OCI-LY1 (cell line): ENCODE results near the gene PIP4K2B.

Experiments used
- EZH2 ChIP-seq: fragments of 200-600 bp; sonication (generic), shearing (Covaris generic); IDR thresholded peaks from 2 replicates; pipeline ENCODE4 v1.8.0; 2017; ENCODE audit warnings: borderline replicate concordance, mixed run types, mild to moderate bottlenecking, antibody characterized with exemption, low read length, moderate library complexity, mixed read lengths
- TF ChIP-seq, protein P1 (sequence below): fragments of 200-600 bp; sonication (generic), shearing (Covaris generic); IDR thresholded peaks from 2 replicates; pipeline ENCODE4 v1.5.1; 2017; ENCODE audit warnings: mild to moderate bottlenecking, antibody characterized with exemption, low read length, moderate library complexity, mixed read lengths

DNA sequence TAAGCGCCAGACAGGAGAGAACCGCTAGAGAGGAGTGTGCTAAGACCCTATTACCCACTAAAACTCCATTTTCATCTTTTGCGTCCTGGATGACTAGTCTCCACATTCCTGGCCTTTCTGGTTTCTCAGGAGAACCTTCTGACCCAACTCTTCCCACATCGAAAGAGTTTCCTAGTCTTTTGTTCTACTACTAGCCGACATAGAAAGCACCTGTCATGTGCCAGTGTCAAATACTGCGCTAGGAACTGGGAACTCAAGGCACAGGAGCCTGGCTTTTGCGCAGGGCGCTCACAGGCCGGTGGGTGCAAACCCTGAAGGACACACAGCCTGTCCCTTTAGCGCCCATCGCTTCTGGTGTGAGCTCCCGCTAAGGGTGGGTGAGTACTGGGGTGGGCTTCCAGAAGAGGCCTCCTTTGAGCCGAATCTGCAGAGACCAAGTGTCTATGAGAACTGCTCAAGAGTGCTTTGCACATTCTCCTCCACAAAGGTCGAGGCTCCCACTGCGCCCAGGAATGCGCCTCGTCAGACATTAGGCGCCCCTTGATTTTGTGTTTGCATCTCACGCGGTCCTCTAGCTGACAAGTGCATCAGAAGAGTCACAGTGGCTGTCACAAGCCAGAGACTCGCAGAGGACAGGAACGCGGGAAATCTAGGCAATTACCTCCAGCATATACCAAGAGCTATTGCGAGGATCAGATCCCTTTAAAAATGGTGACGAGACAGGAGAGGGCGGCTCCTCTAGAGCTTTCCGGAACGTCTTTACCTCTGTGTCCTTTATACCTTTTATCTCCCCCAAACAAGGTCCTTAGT is 48.8 kb downstream of the PIP4K2B start:
- TF ChIP-seq, protein P1, sequence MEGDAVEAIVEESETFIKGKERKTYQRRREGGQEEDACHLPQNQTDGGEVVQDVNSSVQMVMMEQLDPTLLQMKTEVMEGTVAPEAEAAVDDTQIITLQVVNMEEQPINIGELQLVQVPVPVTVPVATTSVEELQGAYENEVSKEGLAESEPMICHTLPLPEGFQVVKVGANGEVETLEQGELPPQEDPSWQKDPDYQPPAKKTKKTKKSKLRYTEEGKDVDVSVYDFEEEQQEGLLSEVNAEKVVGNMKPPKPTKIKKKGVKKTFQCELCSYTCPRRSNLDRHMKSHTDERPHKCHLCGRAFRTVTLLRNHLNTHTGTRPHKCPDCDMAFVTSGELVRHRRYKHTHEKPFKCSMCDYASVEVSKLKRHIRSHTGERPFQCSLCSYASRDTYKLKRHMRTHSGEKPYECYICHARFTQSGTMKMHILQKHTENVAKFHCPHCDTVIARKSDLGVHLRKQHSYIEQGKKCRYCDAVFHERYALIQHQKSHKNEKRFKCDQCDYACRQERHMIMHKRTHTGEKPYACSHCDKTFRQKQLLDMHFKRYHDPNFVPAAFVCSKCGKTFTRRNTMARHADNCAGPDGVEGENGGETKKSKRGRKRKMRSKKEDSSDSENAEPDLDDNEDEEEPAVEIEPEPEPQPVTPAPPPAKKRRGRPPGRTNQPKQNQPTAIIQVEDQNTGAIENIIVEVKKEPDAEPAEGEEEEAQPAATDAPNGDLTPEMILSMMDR: no peak
- TF ChIP-seq EZH2: no peak
